HG03558 (cell line): ENCODE measurements around the gene LSS.

ENCODE experiments used
- ATAC-seq: cut with Tn5 transposase; IDR thresholded peaks from one replicate; pipeline ENCODE4 v1.9.1; 2021; ENCODE audit warnings: moderate number of reproducible peaks; ENCODE audit not compliant: unreplicated experiment; ENCODE audit errors: extremely low read depth

LSS gene

GRCh38 chr21:46220275-46220810 lies 8.2 kb downstream of the LSS start:
- no peak for ATAC-seq

DNA sequence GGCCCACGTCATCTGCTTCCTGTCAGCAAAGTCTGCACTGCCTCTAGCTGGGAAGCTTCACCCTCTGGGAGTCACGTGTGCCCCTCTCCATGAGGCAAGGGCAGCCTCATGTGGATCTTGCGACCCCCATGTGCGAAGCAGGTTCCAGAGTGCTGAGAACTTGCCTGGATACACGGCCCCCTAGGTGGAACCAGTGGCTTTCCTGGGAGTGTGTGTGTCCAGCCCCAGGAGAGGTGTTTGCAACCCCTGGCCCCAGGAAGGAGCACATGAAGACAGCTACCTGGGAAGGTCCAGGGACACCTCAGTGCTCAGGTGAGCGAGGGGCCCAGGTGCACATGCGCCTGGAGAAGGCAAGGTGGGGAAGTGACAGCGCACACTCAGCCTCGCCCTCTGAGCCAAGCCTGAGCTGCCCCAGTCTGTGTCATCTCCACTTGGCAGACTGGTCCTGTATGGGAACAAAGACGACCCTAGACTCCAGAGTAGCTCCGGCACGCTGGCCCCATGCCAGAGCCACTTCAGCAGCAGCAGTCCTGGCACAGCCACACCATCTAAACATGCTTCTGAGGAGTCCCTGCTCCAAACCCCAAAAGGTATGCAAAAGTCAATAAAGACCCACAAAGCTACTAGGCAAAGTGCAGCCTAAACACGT lies 8.9 kb downstream of the LSS start:
- ATAC-seq, result no peak

- no peak for ATAC-seq
Observed at GRCh38 chr21:46218906-46219590, 9.5 kb downstream of the LSS start.

DNA sequence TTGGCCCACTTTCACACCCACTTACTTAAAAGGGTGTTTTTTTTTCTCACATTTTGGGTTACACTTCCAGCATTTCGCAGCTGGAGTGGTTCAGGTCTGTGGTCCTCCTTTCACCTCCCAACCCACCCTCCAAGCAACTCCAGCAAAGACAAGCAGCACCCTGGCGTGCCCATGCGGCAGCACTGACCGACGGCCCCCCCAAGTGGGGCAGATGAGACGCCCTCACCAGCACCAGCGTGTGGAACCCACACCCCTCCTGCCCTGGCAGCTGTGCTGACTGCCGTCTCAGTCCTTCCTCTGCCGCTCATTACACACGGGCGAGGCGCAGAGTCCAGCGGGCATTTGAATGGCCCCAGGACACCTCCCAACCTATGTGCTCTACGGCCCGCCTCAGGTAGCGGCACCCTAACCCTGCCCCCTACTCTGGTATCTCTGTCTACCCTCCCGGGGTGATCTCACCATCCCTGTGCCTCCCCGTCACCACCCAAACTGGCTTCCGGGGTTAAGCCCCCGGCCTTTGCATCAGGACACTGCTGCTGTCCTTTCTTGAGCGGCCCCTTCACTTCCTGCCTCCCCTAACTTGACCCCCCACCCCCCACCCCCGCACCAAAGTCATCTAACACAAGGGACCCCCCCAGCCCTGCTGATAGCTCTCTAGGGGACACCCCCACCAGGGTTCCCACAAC lies 10.9 kb downstream of the LSS start:
- no peak for ATAC-seq

GRCh38 chr21:46216132-46216747 lies 12.3 kb downstream of the LSS start:
- no peak for ATAC-seq

GRCh38 chr21:46215436-46216131 lies 13.0 kb downstream of the LSS start:
- ATAC-seq, result no peak

GRCh38 chr21:46214478-46215340 lies 13.9 kb downstream of the LSS start:
- ATAC-seq, result no peak

DNA sequence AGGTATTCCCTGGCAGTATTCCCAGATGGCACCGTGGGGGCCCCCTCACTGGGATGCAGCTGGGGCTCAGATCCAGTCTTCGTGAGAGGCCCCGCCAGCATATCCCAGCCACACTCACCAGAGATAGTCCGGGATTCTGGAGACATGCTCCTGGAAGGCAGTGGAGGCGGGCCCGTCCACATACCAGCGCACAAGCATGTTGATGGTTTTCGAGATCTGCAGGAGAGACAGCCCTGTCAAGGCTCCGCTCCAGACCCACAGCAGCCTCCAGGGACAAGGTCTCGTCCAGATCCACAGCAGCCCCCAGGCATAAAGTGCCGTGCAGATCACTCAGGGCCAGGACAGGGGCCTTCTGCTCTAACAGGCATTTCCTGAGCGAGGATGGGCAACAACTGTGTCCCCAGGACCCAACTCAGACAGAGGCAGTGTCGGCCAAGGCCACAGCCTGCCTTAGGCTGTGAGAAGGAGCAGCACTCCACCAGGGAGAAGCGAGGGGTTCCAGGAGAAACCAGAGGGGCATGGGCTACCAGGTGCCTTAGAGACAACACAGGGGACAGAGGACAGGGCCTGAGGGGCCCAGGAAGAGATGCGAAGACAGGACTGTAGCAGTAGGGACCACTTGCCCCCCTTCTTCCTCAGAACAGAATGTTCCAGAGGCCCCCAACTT lies 14.8 kb downstream of the LSS start:
- no peak for ATAC-seq

DNA sequence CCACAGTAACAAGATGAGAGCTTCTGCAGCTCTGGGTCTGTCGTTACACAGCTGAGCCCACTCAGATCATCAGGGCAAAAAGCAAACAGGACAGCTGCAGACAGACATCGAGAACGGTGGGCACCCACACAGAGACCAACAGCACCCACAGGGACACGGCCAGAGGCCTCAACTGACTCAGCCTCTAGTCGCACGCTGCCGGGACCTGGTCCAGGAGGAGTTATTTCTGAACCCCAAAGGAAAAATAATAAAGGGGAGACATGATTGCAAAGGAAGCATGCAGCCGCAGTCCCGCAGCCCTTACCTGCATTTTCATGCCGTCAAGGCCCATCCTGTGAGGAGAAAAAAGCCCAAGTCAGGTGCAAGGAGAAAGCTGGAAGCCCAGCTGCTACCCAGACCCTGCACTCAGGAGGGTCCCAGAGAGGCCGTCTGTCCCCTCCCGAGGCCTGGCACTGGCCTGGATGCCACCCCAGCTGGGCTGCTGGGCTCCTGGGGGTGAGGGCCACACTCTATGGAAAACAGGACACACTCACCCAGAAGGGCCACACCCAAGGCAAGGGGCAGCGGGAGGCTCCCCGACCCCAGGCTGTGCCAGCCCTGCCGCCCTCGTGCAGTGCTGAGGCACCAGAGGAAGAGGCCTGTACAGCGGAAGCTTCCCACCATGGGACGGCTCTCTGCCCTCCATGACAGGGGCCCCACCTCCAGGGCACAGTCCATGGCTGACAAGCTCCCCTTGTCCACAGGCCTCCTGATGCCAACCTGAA lies 15.7 kb downstream of the LSS start:
- no peak for ATAC-seq

- ATAC-seq, result no peak
Observed at GRCh38 chr21:46211786-46212720, 16.5 kb downstream of the LSS start.

DNA sequence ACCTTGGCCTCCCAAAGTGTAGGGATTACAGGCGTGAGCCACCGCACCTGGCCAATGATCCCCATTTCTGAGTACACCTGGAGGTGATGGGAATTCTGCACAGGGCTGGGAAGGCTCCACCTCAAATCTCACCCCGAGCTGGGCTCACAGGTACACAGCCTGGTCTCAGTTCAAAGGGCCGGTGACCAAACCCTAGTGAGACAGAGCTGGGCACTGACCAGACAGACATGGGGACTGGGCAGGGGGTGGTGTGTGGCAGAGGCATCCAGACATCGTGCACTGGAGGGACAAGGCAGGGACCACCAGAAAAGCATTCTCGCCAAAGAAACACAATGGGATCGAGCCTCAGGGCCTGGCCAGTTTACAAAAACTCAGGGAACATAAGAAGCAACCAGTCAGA lies 17.2 kb downstream of the LSS start:
- ATAC-seq, result no peak

DNA sequence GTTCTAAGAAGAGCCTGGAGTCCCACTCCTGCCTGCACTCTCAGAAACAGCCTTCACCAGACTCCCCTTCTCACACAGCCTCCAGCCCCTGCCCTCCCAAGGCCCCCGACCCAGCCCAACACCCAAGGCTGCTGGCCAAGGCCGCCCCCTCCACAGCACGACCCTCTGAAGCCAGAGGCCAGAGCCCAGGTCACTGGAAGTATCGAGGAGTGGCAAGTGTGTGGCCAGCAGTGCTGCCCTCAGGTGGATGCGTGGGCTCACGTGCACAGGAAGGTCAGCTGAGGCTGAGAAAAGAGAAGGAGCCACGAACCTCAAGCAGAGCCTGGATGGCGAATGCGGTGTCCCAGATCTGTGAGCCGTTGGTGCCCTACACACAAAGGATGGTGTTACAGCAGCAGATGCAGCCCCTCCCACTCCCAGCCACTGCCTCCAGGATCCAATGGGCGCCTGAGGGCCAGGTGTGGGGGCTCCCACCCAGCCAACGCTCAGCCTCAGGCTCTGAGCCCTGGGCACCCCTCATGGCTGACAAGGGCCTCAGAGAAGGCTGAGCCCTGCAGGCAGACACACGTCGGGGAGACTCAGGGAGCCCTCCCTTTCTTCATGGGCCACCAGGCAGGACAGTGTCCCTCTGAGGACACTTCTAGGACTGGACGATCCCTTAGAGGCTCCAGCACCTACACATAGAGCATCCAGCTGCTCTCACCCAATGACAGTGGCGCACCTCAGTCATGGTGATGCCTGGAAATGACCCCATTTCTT lies 18.0 kb downstream of the LSS start:
- no peak for ATAC-seq

- no peak for ATAC-seq
Observed at GRCh38 chr21:46208761-46209721, 19.5 kb downstream of the LSS start.

DNA sequence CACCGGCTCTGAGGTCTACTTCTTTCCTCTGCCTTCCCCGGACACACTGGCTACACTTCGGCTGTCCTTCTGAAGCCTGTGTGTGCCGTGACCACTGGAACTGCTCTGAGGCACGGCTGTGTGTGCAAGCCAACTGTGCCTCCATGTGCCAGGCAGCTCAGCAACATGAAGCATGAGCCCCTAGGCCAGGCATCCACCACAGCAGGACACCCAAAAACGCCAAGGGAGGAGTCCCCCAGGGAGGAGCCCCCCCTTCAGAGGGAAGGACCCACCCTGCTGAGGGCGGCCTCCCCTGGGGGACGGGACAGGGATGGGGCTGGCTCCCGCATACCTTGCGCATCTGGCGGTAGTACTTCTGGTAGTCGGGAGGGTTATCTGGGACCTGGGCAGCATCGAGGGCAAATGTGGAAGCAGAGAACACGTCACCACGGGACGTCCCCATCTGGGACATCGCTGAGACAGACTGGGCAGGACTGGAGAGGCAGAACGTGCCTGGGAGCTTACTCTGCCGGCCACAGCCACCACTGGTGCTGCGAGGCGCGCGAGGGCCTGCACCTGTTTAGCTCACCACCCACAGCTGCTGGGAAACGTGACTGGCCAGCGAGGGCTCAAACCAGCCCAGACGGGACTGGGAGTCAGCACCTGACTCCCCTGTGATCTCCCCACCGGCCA lies 20.5 kb downstream of the LSS start:
- no peak for ATAC-seq
